WTC11 (cell line): ENCODE data around the gene PPHLN1. TPM values are rescaled to one million over a fixed set of nuclear protein-coding genes. Genes with fewer than 3 reads are reported as not detected.
"Not testable (repeated sequence)": the region's sequence is repeated elsewhere in the genome, so short reads cannot be mapped to it uniquely, and the experiment has no call there.

Experiments
- ATAC-seq: fragments of 200-7000 bp; cut with Tn5 transposase; 2 replicates; pipeline ENCODE4 v1.10.0; 2021; ENCODE audit warnings: mild to moderate bottlenecking, moderate library complexity
- CTCF ChIA-PET: fragments of 300-600 bp; sonication (Branson Sonifier 250); formaldehyde crosslinking; loops from one replicate; lab custom pipeline; 2021; ENCODE audit warnings: antibody characterized with exemption; lab: Charles Lee
- POLR2A ChIA-PET: fragments of 350-600 bp; sonication (Branson Sonifier 250); formaldehyde crosslinking; loops from one replicate; lab custom pipeline; 2021; ENCODE audit warnings: antibody characterized with exemption; lab: Charles Lee
- DNase-seq: peaks from one replicate; pipeline ENCODE4 v3.0.0; 2021; ENCODE audit warnings: low spot score
- H3K27ac Mint-ChIP-seq: 2 replicates; pipeline ENCODE4 v1.8.0; 2021; ENCODE audit warnings: mixed read lengths
- H3K27me3 Mint-ChIP-seq: 2 replicates; pipeline ENCODE4 v1.8.0; 2021; ENCODE audit warnings: low read depth, mild to moderate bottlenecking, moderate library complexity, mixed read lengths
- H3K36me3 Mint-ChIP-seq: 2 replicates; pipeline ENCODE4 v1.8.0; 2021; ENCODE audit warnings: mixed read lengths
- H3K4me1 Mint-ChIP-seq: 2 replicates; pipeline ENCODE4 v1.8.0; 2022; ENCODE audit warnings: mixed read lengths
- H3K4me3 Mint-ChIP-seq: 2 replicates; pipeline ENCODE4 v1.8.0; 2021; ENCODE audit warnings: mild to moderate bottlenecking, moderate library complexity, mixed read lengths
- H3K9me3 Mint-ChIP-seq: 2 replicates; pipeline ENCODE4 v1.8.0; 2021; ENCODE audit warnings: mixed read lengths
- ATF3 ChIP-seq: sonication (generic); formaldehyde crosslinking; conservative IDR thresholded peaks from 2 replicates; pipeline ENCODE4 v1.8.1; 2022; ENCODE audit warnings: mild to moderate bottlenecking, missing genetic modification reagents
- E2F4 ChIP-seq: sonication (generic); formaldehyde crosslinking; IDR thresholded peaks from 2 replicates; pipeline ENCODE4 v1.8.1; 2022; ENCODE audit warnings: low read depth, mild to moderate bottlenecking, moderate library complexity, missing genetic modification reagents, borderline replicate concordance
- FOXP1 ChIP-seq: sonication (generic); formaldehyde crosslinking; IDR thresholded peaks from 2 replicates; pipeline ENCODE4 v1.8.0; 2022; ENCODE audit warnings: missing genetic modification reagents, mild to moderate bottlenecking, moderate library complexity, borderline replicate concordance
- GTF2I ChIP-seq: fragments of 250-450 bp; sonication (Bioruptor Pico); conservative IDR thresholded peaks from 2 replicates; pipeline ENCODE4 v1.4.0; 2021; ENCODE audit warnings: mild to moderate bottlenecking
- JUN ChIP-seq: sonication (generic); formaldehyde crosslinking; IDR thresholded peaks from 2 replicates; pipeline ENCODE4 v1.8.0; 2023; ENCODE audit warnings: mild to moderate bottlenecking, missing genetic modification reagents
- MXD4 ChIP-seq: fragments of 250-450 bp; sonication (Bioruptor Pico); IDR thresholded peaks from 2 replicates; pipeline ENCODE4 v1.8.0; 2021; ENCODE audit warnings: mild to moderate bottlenecking, moderate library complexity, borderline replicate concordance
- NR2C2 ChIP-seq: sonication (generic); formaldehyde crosslinking; IDR thresholded peaks from 2 replicates; pipeline ENCODE4 v1.8.0; 2022; ENCODE audit warnings: mild to moderate bottlenecking, missing genetic modification reagents
- RELA ChIP-seq: sonication (generic); formaldehyde crosslinking; IDR thresholded peaks from 2 replicates; pipeline ENCODE4 v1.8.1; 2022; ENCODE audit warnings: missing genetic modification reagents, mild to moderate bottlenecking, borderline replicate concordance
- SMAD3 ChIP-seq: sonication (generic); formaldehyde crosslinking; IDR thresholded peaks from 2 replicates; pipeline ENCODE4 v1.8.0; 2022; ENCODE audit warnings: missing genetic modification reagents, mild to moderate bottlenecking, borderline replicate concordance
- TCF7 ChIP-seq: sonication (generic); formaldehyde crosslinking; IDR thresholded peaks from 2 replicates; pipeline ENCODE4 v1.8.0; 2022; ENCODE audit warnings: mild to moderate bottlenecking, low read depth, missing genetic modification reagents, moderate library complexity
- ZBTB43 ChIP-seq: sonication (generic); formaldehyde crosslinking; IDR thresholded peaks from 2 replicates; pipeline ENCODE4 v1.8.1; 2023; ENCODE audit warnings: mild to moderate bottlenecking, missing genetic modification reagents
- ZNF425 ChIP-seq: fragments of 250-450 bp; sonication (Bioruptor Pico); conservative IDR thresholded peaks from 2 replicates; pipeline ENCODE4 v1.9.0; 2021; ENCODE audit warnings: mild to moderate bottlenecking
- ZNF512 ChIP-seq: sonication (generic); formaldehyde crosslinking; IDR thresholded peaks from 2 replicates; pipeline ENCODE4 v1.8.1; 2022; ENCODE audit warnings: missing genetic modification reagents, borderline replicate concordance
- ZSCAN18 ChIP-seq: fragments of 250-450 bp; sonication (Bioruptor Pico); IDR thresholded peaks from 2 replicates; pipeline ENCODE4 v2.1.2; 2022; ENCODE audit warnings: mild to moderate bottlenecking, moderate library complexity
- total RNA-seq: library from RNA; stranded (reverse); gene quantifications from 3 replicates; pipeline ENCODE4 v1.2.3, GENCODE V29; 2021

Gene PPHLN1
- total RNA-seq, 1 experiment from 2014 or later: 61.1 TPM

- H3K27ac Mint-ChIP-seq, CTCF ChIA-PET, ATAC-seq, DNase-seq, H3K4me3 Mint-ChIP-seq, POLR2A ChIA-PET, H3K27me3 Mint-ChIP-seq, H3K9me3 Mint-ChIP-seq, H3K4me1 Mint-ChIP-seq: not testable (repeated sequence)
- H3K36me3 Mint-ChIP-seq: peaks cover 30% of the 10 kb centered on the region
These were observed 24.0 kb downstream of the PPHLN1 start for GRCh38 chr12:42350021-42350407.

- TF ChIP-seq JUN (CRISPR knock-in tag) (no peak), GTF2I (no peak), ATF3 (CRISPR knock-in tag) (no peak), E2F4 (CRISPR knock-in tag) (no peak), MXD4 (CRISPR knock-in tag) (no peak), NR2C2 (CRISPR knock-in tag) (no peak), TCF7 (CRISPR knock-in tag) (no peak)
- Mint-ChIP-seq H3K4me3 (no peak overlapping the region), H3K4me1 (no peaks in the 10 kb centered on the region), H3K36me3 (peaks cover 29% of the 10 kb centered on the region), H3K27me3 (no peaks in the 10 kb centered on the region), H3K9me3 (no peaks in the 10 kb centered on the region), H3K27ac (no peak overlapping the region)
- CTCF ChIA-PET: no interaction called here
- no peak for DNase-seq
- POLR2A ChIA-PET: no interaction called here
- no peak for ATAC-seq
These were observed 30.4 kb downstream of the PPHLN1 start for GRCh38 chr12:42356344-42356743.

GRCh38 chr12:42360747-42361403, 34.9 kb downstream of the PPHLN1 start:
- ChIA-PET POLR2A (interaction anchor here (0.6 kb wide), 1 partner anchor 35 kb away, joined by 7 read pairs; no protein-coding TSS in a partner anchor), CTCF (interaction anchor here (1.0 kb wide), 1 partner anchor 11 kb away, joined by 3 read pairs; no protein-coding TSS in a partner anchor)
- no peaks in the 10 kb centered on the region for H3K27me3 Mint-ChIP-seq
- H3K36me3 Mint-ChIP-seq: peaks cover 17% of the 10 kb centered on the region
- no peak overlapping the region for H3K27ac Mint-ChIP-seq
- no peaks in the 10 kb centered on the region for H3K9me3 Mint-ChIP-seq
- DNase-seq: no peak
- peaks cover 14% of the 10 kb centered on the region for H3K4me1 Mint-ChIP-seq
- TF ChIP-seq SMAD3 (CRISPR knock-in tag) (no peak), FOXP1 (no peak), ZNF425 (CRISPR knock-in tag) (no peak), ZSCAN18 (no peak), ZNF512 (CRISPR knock-in tag) (no peak), ZBTB43 (no peak), RELA (CRISPR knock-in tag) (no peak)
- no peak for ATAC-seq
- no peak overlapping the region for H3K4me3 Mint-ChIP-seq
